NCI-H1048 (cell line): ENCODE results near the gene F10.

Experiments
- DNase-seq: peaks from one replicate; lab custom pipeline; 2025; lab: John Stamatoyannopoulos, UW

F10 gene

DNA sequence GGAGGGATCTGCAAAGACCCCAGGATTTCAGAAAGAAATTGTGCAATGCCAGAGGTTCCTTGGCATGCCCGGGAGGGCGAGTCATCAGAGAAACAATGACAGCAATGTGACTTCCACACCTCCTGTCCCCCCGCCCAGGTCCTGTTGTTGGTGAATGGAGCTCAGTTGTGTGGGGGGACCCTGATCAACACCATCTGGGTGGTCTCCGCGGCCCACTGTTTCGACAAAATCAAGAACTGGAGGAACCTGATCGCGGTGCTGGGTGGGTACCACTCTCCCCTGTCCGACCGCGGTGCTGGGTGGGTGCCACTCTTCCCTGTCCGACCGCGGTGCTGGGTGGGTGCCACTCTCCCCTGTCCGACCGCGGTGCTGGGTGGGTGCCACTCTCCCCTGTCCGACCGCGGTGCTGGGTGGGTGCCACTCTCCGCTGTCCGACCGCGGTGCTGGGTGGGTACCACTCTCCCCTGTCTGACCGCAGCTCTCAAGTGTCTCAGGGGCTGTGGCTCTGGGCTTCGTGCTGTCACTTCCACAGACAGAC lies 5.2 kb upstream of the F10 start:
- no peak for DNase-seq

DNA sequence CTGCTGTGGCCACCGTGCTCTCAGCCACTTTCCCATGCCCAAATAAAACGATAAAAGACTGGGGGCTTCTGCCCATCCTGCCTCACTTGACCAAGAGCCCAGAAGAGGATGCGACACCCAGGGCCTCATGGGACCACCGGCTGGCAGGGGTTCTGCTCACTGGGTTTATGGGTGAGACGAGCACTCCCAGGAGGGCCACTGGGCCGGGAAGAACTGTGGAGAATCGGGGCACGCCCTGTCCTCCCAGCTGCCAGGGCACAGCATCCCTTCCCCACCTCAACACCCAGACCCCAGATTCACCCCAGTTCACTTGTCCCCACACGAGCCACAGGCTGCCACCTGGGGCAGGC lies 4.7 kb upstream of the F10 start:
- no peak for DNase-seq

DNA sequence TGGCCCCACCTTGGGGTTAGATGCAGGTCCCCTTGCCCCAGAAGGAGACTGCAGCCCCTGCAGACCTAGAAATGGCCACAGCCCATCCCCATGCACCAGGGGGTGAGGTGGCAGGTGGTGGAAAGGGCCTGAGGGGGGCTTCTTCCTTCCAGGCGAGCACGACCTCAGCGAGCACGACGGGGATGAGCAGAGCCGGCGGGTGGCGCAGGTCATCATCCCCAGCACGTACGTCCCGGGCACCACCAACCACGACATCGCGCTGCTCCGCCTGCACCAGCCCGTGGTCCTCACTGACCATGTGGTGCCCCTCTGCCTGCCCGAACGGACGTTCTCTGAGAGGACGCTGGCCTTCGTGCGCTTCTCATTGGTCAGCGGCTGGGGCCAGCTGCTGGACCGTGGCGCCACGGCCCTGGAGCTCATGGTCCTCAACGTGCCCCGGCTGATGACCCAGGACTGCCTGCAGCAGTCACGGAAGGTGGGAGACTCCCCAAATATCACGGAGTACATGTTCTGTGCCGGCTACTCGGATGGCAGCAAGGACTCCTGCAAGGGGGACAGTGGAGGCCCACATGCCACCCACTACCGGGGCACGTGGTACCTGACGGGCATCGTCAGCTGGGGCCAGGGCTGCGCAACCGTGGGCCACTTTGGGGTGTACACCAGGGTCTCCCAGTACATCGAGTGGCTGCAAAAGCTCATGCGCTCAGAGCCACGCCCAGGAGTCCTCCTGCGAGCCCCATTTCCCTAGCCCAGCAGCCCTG lies 4.2 kb upstream of the F10 start:
- no peak for DNase-seq

DNA sequence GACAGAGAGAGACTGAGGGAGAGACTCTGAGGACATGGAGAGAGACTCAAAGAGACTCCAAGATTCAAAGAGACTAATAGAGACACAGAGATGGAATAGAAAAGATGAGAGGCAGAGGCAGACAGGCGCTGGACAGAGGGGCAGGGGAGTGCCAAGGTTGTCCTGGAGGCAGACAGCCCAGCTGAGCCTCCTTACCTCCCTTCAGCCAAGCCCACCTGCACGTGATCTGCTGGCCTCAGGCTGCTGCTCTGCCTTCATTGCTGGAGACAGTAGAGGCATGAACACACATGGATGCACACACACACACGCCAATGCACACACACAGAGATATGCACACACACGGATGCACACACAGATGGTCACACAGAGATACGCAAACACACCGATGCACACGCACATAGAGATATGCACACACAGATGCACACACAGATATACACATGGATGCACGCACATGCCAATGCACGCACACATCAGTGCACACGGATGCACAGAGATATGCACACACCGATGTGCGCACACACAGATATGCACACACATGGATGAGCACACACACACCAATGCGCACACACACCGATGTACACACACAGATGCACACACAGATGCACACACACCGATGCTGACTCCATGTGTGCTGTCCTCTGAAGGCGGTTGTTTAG lies 3.3 kb upstream of the F10 start:
- DNase-seq: no peak

DNA sequence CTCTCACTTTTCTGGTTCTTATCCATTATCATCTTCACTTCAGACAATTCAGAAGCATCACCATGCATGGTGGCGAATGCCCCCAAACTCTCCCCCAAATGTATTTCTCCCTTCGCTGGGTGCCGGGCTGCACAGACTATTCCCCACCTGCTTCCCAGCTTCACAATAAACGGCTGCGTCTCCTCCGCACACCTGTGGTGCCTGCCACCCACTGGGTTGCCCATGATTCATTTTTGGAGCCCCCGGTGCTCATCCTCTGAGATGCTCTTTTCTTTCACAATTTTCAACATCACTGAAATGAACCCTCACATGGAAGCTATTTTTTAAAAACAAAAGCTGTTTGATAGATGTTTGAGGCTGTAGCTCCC lies 2.8 kb upstream of the F10 start:
- DNase-seq: no peak

DNA sequence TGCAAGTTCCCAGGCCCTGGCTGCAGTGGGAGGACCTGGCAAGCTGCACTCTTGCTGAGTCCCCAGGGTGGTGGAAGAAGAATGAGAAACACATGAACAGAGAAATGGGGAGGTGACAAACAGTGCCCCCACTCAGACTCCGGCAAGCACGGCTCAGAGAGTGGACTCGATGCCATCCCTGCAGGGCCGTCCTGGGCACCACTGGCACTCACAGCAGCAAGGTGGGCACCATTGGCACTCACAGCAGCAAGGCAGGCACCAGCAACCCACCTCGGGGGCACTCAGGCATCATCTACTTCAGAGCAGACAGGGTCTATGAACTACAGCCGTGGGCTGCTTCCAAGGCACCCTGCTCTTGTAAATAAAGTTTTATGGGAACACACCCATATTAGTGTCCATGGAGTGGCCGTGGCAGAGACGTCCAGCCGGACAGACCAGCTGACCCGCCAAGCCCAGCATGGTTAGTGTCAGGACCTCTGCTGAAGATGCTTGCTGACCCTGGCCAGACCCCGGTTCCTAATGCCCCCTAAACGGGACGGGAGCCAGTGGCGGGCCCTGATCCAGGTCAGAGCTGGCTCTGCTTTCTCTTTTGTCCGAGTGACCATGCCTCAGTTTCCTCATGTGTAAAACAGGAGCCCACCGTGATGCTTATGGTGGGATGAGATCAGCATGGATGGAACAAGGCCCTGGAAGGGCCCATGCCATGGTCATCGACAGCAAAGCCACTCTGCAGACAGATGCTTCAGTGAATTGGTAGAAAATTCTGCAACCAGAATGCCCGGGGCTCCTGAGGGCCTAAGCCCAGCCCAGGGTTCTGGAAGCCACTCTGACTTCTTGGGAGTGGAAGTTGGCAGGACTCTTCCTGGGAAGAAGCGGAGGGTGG lies 2.1 kb upstream of the F10 start:
- DNase-seq: no peak

DNA sequence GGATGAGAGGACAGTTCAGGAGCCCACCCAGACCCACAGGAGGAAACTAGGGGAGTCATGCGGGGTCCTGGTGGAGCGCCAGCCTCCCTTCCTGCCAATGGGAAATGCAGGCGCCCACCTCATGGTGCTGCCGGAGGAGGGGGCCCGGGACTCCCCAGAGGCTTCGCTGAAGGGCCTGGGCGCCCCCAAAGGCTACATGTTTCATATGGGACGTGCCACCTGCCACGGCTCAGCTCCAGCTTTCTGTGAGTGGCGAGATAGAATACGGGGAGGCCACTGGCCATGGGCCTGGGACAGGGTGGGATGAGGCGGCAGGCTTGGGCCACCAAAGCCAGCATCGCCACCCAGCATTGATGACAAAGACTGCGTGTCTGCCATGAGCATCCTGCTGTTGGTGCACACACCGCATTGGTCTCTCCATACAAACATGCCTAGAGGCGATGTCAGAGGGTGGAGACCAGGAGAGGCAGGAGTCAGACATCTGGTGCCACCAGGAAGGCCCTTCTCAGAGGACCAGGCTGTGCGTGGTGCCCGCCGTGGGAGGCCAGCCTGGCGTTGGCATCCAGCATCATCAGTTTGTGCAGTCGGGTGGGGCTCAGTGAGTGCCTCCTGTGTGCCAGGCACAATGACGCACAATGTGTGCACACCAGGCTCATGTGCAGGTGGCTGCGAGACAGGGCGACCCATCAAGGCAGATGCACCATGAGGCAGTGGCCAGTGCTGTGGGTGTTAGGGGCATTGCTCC lies 1.2 kb upstream of the F10 start:
- no peak for DNase-seq

DNA sequence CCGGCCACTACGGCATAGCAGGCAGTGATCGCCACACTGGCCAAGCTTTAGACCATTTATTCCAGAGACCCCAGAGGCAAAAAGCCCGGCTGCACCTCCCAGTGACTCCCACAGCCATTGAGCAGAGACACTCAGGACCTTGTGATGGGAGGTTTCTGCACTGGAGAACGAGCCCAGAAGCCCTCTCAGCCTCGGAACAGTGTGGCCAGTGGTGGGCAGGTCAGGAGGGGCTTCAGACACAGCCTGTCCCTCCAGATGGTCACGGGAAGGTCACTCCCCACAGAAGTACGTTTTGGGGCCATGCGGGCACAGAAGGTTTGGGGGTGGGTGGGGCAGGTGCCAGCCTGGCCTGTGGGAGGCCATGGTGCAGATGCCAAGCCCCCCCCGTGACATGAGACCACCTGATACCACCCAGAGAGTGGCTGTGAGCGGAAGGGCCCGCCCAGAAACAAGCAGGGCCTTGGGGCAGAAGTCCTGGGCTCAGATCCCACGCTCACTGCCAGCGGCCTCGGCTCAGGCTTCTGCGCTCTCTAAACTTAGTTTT lies 599 bp upstream of the F10 start:
- no peak for DNase-seq

DNA sequence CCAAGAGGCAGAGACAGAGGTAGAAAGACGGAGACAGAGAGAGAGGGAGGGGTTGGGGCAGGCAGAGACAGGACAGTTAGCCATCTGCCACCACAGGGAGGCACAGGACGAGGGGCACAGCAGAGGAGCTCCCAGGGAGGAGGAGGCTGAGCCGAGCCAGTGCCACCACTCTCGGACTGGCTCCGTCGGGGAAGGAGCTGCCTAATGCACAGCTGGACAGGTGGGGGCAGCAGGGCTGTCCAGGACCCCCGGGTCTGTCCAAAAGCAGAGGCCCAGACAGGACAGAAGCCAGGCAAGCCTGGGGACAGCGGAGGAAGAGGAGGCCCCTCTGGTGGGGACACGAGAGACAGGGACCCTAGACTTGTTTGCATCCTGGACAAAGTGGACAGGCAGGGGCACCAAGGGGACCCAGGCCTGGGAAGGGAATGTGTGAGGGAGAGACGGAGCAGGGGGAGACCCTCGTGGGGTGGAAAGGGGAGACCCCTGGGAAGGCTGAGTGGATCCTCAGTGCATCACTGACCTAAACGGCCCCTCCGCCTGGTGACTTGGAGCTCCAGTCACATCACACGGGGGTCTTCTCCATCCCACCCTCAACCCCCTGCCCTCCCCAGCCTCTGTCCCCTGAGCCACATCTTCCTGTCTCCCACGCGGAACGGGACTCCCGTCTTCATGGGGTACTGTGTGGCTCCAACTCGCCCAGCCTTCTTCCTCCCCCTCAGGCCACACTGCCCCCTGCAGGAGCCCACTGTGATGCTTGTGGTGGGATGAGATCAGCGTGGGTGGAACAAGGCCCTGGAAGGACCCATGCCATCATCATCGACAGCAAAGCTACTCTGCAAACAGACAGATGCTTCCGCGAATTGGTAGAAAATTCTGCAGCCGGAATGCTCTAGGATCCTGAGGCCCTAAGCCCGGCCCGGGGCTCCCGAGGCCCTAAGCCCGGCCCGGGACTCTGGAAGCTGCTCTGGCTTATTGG lies 915 bp downstream of the F10 start:
- DNase-seq: no peak

DNA sequence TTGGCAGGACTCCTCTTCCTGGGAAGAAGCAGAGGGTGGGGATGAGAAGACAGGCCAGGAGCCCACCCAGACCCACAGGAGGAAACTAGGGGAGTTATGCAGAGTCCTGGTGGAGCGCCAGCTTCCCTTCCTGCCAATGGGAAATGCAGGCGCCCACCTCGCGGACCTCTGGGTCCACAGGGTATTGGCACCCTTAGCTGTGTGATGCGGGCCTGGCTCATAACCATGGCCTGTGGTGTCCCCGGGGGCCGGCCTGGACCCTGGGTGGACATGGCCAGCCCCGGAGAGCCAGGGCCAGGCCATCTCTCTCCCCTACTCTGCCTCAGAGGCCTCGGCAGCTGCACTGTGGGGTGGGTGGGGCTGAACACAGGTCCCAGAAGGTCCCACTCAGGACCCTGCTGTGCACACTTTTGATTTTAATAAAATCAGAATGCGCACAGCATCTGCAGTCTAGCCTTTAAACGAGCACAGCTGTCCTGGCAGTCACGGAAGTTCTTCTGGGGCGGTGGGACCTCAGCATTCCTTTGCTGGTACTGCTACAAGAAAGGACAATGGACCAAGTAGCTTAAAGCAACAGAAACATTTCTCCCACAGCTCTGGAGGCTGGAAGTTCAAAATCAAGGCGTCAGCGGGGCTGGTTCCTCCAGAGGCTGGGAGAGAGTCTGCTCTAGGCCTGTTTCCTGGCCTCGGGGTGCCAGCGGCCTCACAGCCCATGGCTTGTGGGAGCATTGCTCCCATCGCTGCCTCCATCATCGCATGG lies 1.8 kb downstream of the F10 start:
- DNase-seq: no peak

DNA sequence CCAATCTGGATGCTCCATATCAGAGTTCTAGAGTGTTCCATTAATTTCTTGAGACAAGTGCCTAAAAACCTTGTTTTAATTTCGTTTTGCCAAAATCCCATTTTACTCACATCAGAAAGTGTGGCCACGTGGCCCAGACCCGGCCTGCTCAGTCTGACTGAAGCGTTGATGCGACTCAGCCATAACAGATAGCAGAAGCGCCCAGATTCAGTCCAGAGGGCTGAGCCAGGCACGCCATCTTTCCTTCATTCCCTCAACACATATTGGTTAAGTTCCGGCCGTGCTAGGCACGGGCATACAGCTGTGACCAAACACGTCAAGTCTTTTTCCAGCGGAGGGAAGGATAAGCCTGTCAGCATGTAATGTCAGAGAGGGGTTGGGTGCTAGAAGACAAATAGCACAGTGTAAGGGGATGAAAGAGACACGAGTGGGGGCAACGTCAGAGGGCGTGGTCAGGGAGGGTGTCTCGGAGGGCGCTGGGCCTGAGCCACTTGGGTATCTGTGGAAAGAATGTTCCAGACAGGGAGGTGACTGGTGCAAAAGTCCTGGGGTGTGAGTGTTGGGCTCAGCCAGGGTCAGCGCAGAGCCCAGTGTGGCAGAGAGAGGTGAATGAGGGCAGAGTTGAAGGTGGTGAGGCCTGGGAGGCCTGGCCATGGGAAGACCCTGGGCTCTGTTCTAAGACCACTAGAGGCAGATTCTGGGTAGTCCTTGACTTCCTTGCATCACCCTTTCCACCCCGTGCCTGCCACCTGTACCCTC lies 3.1 kb downstream of the F10 start:
- no peak for DNase-seq

DNA sequence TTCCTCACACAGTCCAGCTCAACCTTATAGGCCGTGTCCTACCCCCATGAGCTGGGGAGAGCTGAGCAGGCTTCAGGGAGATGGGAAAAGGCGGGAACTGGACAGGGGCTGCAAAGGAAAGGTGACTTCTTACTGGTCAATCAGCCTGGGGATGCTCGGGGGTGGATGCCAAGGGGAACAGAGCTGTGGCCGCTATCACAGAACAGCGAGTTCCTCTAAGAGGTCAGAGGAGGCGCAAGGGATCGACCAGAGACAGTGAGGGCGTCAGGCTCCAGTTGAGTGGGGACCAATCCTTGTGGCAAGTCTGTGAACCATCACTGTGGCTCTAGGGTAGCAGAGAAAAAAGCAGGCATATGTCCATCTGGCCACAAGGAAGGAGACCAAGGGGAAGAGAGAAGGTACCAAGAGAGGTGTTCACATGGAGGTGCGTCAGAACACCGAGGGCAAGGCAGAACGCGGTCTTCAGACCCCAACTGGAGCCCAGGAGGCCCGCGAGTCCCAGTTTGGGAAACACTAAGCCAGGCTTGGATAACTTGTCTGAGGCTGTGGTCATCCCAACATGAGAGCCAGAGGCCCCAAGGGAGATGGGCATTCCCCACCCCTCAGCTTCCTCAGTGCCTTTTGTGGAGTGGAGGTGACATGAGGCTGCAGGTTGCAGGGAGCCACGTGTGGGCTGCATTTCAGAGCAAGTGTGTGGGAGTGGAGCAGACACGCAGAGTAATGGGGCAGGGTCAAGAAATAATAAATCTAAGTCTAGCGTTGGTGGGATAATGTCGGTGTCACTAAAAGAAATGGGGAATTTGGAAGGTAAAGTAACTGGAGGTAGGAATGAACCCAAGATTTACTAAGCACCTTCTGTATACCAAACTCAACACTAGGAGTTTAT lies 3.9 kb downstream of the F10 start:
- DNase-seq: no peak

DNA sequence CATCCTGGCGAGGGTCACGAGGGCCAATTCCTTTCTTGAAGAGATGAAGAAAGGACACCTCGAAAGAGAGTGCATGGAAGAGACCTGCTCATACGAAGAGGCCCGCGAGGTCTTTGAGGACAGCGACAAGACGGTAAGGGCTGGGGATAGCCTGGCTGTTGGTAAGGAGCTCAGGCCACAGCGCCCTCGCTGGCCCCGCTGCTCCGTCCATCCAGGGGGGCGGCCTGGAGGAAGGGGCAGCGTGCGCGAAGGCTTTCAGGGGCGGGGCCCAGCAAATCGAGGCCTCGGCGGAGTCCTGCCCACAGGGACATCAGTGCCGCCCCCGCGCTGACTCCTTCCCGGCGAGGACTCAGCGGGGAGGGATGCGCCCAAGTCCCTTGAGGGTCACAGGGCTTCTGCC lies 6.9 kb downstream of the F10 start:
- no peak for DNase-seq

DNA sequence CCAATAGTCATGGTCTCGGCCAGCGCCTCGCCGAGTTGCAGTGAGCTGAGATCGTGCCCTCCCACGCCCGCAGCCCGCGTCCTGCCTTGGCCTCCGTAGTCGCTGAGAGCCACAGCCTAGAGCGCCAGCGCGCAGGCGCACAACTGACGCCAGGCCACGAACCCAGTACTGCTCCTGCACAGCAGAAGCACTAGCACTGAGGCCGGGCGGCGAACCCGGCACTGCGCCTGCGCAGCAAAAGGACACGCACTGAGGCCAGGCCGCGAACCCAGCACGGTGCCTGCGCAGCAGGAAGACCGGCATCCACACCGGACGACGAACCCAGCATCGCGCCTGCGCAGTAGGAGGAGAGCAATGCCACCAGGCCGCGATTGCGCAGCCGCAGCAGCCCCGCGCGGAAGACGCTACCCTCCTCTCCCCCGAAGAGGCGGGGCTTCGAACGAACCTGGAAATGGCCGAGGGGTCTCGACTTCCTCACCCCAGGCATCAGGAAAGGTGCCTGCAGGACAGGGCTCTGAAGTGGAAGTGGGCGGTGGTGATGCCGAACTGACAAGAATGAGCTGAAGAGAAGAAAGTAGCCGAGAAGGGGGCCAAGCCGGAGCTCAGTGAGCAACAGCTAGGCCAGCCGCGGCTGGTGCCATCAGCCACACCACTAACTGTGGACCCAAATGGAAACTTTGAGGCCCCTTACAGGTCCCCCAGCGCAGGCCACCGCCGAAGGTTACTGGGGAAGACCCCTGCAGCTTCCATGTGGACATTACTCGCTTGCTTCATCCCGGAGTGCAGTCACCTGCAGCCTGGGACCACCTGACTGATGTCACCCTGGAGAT lies 7.5 kb downstream of the F10 start:
- no peak for DNase-seq

DNA sequence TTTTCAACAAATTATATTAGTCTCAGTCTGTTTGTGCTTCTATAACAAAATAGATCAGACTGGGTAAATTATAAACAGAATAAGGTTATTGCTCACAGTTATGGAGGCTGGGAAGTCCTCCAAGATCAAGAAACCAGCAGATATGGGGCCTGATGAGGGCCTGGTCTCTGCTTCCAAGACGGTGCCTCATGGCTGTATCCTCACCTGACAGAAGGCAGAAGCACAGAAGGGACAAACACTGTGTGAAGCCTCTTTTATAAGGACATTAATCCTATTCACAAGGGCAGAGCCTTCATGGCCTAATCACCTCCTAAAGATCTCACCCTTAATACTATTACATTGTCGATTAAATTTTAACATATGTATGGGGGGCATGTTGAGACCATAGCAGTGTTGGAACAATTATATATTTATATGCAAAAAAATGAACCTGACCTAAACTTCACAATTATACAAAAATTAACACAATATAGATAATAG lies 12.7 kb downstream of the F10 start:
- no peak for DNase-seq

DNA sequence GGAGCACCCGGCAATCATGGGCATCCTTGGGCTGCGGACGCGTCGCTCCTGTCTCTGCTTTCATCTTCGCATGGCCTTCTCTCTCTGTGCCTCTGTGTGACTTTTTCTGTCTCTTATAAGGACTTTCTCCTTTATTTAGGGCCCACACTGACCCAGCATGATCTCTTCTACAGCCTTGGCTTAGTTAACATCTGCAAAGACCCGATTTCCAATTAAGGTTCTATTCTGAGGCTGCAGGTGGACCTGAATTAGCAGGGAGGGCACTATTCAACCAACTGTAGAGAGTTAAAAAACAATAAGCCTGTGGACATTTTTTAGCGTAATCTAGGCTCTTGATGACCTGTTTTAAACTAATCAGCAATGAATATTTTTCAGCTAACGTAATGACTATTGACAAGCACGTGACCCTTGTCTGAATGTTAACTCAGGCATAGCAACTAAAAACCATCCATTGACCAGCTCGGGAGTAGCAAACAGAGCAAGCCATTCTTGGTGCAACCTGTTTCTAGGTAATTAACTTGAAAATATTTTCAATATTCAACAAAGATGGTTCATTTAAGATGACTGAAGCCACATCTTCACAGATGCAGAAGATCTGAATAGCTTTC lies 15.2 kb downstream of the F10 start:
- DNase-seq: no peak
